Panc1 (cell line): ENCODE results near the gene DVL3. TPM values are rescaled to one million over a fixed set of nuclear protein-coding genes. Genes with fewer than 3 reads are reported as not detected.

Experiments used
- ATAC-seq: fragments of 200-7000 bp; cut with Tn5 transposase; 2 replicates; pipeline ENCODE4 v1.9.1; 2020; ENCODE audit warnings: mild to moderate bottlenecking, moderate library complexity
- BruUV-seq: library from RNA; stranded (reverse); fragments of 400-500 nt; replicated peaks from 2 replicates; lab custom pipeline; 2021; lab: Mats Ljungman, UMichigan
- CTCF ChIA-PET: fragments of 300-600 bp; sonication (Branson Sonifier 250); formaldehyde crosslinking; loops from one replicate; lab custom pipeline; 2022; ENCODE audit warnings: antibody characterized with exemption; lab: Charles Lee
- POLR2A ChIA-PET: fragments of 300-600 bp; sonication (Branson Sonifier 250); formaldehyde crosslinking; loops from one replicate; lab custom pipeline; 2022; ENCODE audit warnings: antibody characterized with exemption; lab: Charles Lee
- DNase-seq: peaks from one replicate; pipeline ENCODE4 v3.0.0-alpha.2; 2010; ENCODE audit warnings: low read depth, low spot score
- H3K27ac ChIP-seq: 2 replicates; pipeline ENCODE4 v1.5.1; 2011; ENCODE audit warnings: mild to moderate bottlenecking, low read length, inconsistent platforms
- H3K27me3 ChIP-seq: fragments of 200-500 bp; sonication (Bioruptor generic); 2 replicates; pipeline ENCODE4 v1.6.0; 2014; ENCODE audit warnings: low read length, inconsistent platforms; ENCODE audit not compliant: control insufficient read depth, insufficient read depth
- H3K36me3 ChIP-seq: fragments of 200-500 bp; sonication (Bioruptor generic); 2 replicates; pipeline ENCODE4 v1.5.1; 2014; ENCODE audit warnings: inconsistent platforms, mild to moderate bottlenecking, low read length, moderate library complexity; ENCODE audit not compliant: control insufficient read depth, insufficient read depth
- H3K4me1 ChIP-seq: 2 replicates; pipeline ENCODE4 v1.5.1; 2011; ENCODE audit warnings: inconsistent platforms, mild to moderate bottlenecking, low read length, moderate library complexity; ENCODE audit not compliant: control insufficient read depth, insufficient read depth
- H3K4me3 ChIP-seq, 2 experiments: 2 replicates each; pipeline ENCODE4 v1.5.1; 2011 to 2012; ENCODE audit warnings: low read depth in 2 of 2, low read length in 2 of 2, mild to moderate bottlenecking in 2 of 2, inconsistent platforms in 1 of 2, moderate library complexity in 1 of 2
- H3K9me3 ChIP-seq: fragments of 200-500 bp; sonication (Bioruptor generic); 2 replicates; pipeline ENCODE4 v1.5.1; 2014; ENCODE audit warnings: low read depth, mild to moderate bottlenecking, inconsistent platforms, low read length, moderate library complexity; ENCODE audit not compliant: control insufficient read depth, insufficient read depth
- POLR2AphosphoS5 ChIP-seq: IDR thresholded peaks from 2 replicates; pipeline ENCODE4 v1.6.1; 2012; ENCODE audit warnings: mild to moderate bottlenecking, low read depth, low read length, moderate library complexity
- SIN3A ChIP-seq: IDR thresholded peaks from 2 replicates; pipeline ENCODE4 v1.6.1; 2012; ENCODE audit warnings: low read depth, mild to moderate bottlenecking, low read length, moderate library complexity, borderline replicate concordance; ENCODE audit not compliant: insufficient read depth
- TCF7L2 ChIP-seq: IDR thresholded peaks from 2 replicates; pipeline ENCODE4 v1.6.1; 2011; ENCODE audit warnings: mild to moderate bottlenecking, low read depth, low read length, inconsistent platforms
- in situ Hi-C: cut with HindIII; loops from 2 replicates; pipeline ENCODE4 v1.10.0; 2016; ENCODE audit warnings: low sequenced_read_pairs, low pct_unique_long_range_greater_than_20kb
- intact Hi-C: fragments of 100-400 bp; cut with micrococcal nuclease; formaldehyde crosslinking; loops from one replicate; pipeline ENCODE4 v1.10.0; 2022; ENCODE audit not compliant: unreplicated experiment
- total RNA-seq: library from RNA; stranded (reverse); gene quantifications from one replicate; pipeline ENCODE4 v1.2.1, GENCODE V29; 2021; ENCODE audit not compliant: unreplicated experiment
- TF ChIP-seq, protein P1 (sequence below), 2 experiments: IDR thresholded peaks; 2 replicates each; pipeline ENCODE4 v1.6.1; 2011 to 2012; ENCODE audit warnings: low read depth in 2 of 2, control low read depth in 1 of 2, low read length in 1 of 2, mild to moderate bottlenecking in 1 of 2, moderate library complexity in 1 of 2; ENCODE audit not compliant: insufficient read depth in 1 of 2
- TF ChIP-seq, protein P2 (sequence below): fragments of 450-650 bp; IDR thresholded peaks from 2 replicates; pipeline ENCODE4 v1.5.1; 2017; ENCODE audit warnings: mild to moderate bottlenecking

The DVL3 gene
- total RNA-seq, 1 experiment from 2014 or later: 97.2 TPM

DNA sequence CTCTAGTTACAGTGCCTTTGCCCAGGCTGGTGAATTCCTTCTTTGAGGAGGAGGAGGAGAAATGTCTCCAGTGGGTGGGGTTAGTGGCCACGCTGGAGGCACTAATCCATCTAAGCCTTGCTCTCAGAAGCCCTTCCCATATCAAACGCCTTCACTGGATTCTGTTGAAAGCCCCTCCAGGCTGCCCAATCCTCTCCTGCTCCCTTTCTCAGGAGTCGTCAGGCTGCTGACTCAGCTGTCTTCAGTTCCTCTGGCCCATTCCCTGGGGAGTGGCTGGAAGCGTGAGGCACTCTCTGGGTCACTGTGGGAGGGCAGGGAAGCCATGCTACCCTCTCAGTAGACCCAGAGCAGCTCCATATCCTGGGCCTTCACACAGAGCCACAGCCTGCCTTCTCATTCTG, 22.2 kb downstream of the DVL3 start:
- Histone ChIP-seq H3K9me3 (no peaks in the 10 kb centered on the region), H3K27ac (no peak overlapping the region; the same call in 1 of the 2 replicates), H3K36me3 (peaks cover 19% of the 10 kb centered on the region; the same call in 1 of the 2 replicates), H3K4me1 (peaks cover 18% of the 10 kb centered on the region), H3K27me3 (no peaks in the 10 kb centered on the region), H3K4me3 (no peak overlapping the region; a peak in 1 of 4 replicates)
- TF ChIP-seq TCF7L2 (no peak), SIN3A (no peak), POLR2AphosphoS5 (no peak)
- TF ChIP-seq, protein P1, sequence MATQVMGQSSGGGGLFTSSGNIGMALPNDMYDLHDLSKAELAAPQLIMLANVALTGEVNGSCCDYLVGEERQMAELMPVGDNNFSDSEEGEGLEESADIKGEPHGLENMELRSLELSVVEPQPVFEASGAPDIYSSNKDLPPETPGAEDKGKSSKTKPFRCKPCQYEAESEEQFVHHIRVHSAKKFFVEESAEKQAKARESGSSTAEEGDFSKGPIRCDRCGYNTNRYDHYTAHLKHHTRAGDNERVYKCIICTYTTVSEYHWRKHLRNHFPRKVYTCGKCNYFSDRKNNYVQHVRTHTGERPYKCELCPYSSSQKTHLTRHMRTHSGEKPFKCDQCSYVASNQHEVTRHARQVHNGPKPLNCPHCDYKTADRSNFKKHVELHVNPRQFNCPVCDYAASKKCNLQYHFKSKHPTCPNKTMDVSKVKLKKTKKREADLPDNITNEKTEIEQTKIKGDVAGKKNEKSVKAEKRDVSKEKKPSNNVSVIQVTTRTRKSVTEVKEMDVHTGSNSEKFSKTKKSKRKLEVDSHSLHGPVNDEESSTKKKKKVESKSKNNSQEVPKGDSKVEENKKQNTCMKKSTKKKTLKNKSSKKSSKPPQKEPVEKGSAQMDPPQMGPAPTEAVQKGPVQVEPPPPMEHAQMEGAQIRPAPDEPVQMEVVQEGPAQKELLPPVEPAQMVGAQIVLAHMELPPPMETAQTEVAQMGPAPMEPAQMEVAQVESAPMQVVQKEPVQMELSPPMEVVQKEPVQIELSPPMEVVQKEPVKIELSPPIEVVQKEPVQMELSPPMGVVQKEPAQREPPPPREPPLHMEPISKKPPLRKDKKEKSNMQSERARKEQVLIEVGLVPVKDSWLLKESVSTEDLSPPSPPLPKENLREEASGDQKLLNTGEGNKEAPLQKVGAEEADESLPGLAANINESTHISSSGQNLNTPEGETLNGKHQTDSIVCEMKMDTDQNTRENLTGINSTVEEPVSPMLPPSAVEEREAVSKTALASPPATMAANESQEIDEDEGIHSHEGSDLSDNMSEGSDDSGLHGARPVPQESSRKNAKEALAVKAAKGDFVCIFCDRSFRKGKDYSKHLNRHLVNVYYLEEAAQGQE (IDR thresholded peaks at IDR 0.05; ENCODE audit: insufficient read depth in 1 of 2, low read depth in 2 of 2, low read length in 1 of 2): no peak
- TF ChIP-seq, protein P2, sequence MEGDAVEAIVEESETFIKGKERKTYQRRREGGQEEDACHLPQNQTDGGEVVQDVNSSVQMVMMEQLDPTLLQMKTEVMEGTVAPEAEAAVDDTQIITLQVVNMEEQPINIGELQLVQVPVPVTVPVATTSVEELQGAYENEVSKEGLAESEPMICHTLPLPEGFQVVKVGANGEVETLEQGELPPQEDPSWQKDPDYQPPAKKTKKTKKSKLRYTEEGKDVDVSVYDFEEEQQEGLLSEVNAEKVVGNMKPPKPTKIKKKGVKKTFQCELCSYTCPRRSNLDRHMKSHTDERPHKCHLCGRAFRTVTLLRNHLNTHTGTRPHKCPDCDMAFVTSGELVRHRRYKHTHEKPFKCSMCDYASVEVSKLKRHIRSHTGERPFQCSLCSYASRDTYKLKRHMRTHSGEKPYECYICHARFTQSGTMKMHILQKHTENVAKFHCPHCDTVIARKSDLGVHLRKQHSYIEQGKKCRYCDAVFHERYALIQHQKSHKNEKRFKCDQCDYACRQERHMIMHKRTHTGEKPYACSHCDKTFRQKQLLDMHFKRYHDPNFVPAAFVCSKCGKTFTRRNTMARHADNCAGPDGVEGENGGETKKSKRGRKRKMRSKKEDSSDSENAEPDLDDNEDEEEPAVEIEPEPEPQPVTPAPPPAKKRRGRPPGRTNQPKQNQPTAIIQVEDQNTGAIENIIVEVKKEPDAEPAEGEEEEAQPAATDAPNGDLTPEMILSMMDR: no peak
- CTCF ChIA-PET: no interaction called here
- in situ Hi-C loops (no loop called here), intact Hi-C loops (loop anchor here (5.0 kb wide), 1 partner anchor 1160 kb away; no protein-coding TSS in a partner anchor)
- ATAC-seq (no peak), DNase-seq (no peak)
- POLR2A ChIA-PET: no interaction called here
- no TSS peak for BruUV-seq

DNA sequence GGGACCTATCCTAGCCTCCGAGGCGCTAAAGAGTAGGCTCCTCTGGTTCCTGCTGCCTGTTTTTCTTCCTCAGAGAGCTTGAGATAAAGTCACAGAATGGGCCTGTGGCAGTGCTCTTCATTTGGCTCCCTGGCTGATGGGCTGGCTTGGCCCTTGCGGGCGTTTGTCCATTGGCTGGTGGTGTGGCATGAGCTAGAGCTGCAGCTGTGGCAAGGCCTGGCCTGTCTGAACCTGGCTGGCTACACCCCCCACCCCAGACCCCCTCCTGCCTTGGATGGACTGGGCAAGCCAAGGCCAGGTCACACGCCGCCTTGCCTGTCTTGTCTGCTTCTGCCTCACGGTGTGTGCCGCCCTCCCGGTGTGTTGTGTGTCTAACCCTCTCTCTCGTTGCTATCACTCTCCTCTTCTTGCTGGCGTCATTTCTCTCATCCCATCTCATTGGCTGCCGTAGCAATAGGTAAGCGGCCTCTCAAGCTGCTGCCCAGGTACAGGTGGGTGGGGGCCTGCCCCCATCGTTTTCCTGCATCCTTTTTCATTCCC, 22.7 kb downstream of the DVL3 start:
- no TSS peak for BruUV-seq
- Histone ChIP-seq H3K9me3 (no peaks in the 10 kb centered on the region), H3K4me3 (no peak overlapping the region), H3K27ac (no peak overlapping the region), H3K4me1 (peaks cover 18% of the 10 kb centered on the region), H3K27me3 (no peaks in the 10 kb centered on the region), H3K36me3 (peaks cover 23% of the 10 kb centered on the region)
- in situ Hi-C loops: no loop called here
- TF ChIP-seq POLR2AphosphoS5: no peak
- TF ChIP-seq, protein P2: no peak
- TF ChIP-seq, protein P1 (IDR thresholded peaks at IDR 0.05; ENCODE audit: insufficient read depth in 1 of 2, low read depth in 2 of 2, low read length in 1 of 2): no peak
- no peak for TF ChIP-seq SIN3A
- no peak for TF ChIP-seq TCF7L2
- CTCF ChIA-PET: no interaction called here
- POLR2A ChIA-PET: no interaction called here
- intact Hi-C loops: loop anchor here (5.0 kb wide), 1 partner anchor 1161 kb away; no protein-coding TSS in a partner anchor
- ATAC-seq: no peak
- no peak for DNase-seq
